ENCODE measurements around the gene METAP1. TPM values are rescaled to one million over a fixed set of nuclear protein-coding genes. Genes with fewer than 3 reads are reported as not detected.
A peak's percentile ranks its signal among the peaks of the same experiment; 100 is the strongest.
"Not testable (repeated sequence)": the region's sequence is repeated elsewhere in the genome, so short reads cannot be mapped to it uniquely, and the experiment has no call there.

Gene METAP1
- total and polyA plus RNA-seq, 8 donors: 11.4 to 20.8 (median 16.5) TPM

GRCh38 chr4:99013402-99013843, 17.9 kb downstream of the METAP1 start:
- H3K27me3 ChIP-seq: no peaks in the 10 kb centered on the region
- DNase-seq: no peak
- no peaks in the 10 kb centered on the region for H3K36me3 ChIP-seq
- TF ChIP-seq CTCF (IDR thresholded peaks at IDR 0.05): no peak
- no peak for FAIRE-seq
- H3K9me3 ChIP-seq: no peaks in the 10 kb centered on the region
- WGBS, 2 donors: 60 to 72% methylated on average over 4 of the region's 4 CpGs
- ATAC-seq: peak in 2 of 4 donors; percentile 49 to 52
- H3K27ac ChIP-seq: no peak overlapping the region
- no peak overlapping the region for H3K4me3 ChIP-seq
- no peaks in the 10 kb centered on the region for H3K4me1 ChIP-seq
- intact Hi-C loops (cut with DNase I): no loop called here

- intact Hi-C loops (cut with DNase I): no loop called here
- no peak for DNase-seq
- H3K36me3 ChIP-seq: no peaks in the 10 kb centered on the region
- H3K4me1 ChIP-seq: no peaks in the 10 kb centered on the region
- ATAC-seq: no peak
- FAIRE-seq: no peak
- no peak overlapping the region for H3K4me3 ChIP-seq
- no peak for TF ChIP-seq CTCF (IDR thresholded peaks at IDR 0.05)
- H3K9me3 ChIP-seq: no peaks in the 10 kb centered on the region
- no peaks in the 10 kb centered on the region for H3K27me3 ChIP-seq
- no peak overlapping the region for H3K27ac ChIP-seq
- 80 to 82% methylated on average over 6 of the region's 6 CpGs for WGBS, 2 donors
Observed at GRCh38 chr4:99013884-99014523, 18.5 kb downstream of the METAP1 start.

GRCh38 chr4:99021386-99021785, 25.9 kb downstream of the METAP1 start:
- intact Hi-C loops (cut with DNase I): no loop called here
- Histone ChIP-seq H3K36me3 (no peaks in the 10 kb centered on the region), H3K4me3 (no peak overlapping the region), H3K27me3 (no peaks in the 10 kb centered on the region), H3K27ac (no peak overlapping the region), H3K9me3 (no peaks in the 10 kb centered on the region), H3K4me1 (peaks cover 5 to 13% (median 8%) of the 10 kb centered on the region in 3 donors)
- no peak for DNase-seq
- TF ChIP-seq CTCF (IDR thresholded peaks at IDR 0.05): no peak
- 96 to 97% methylated on average over 5 of the region's 5 CpGs for WGBS, 2 donors
- ATAC-seq: no peak
- FAIRE-seq: no peak

GRCh38 chr4:99022566-99022965, 27.0 kb downstream of the METAP1 start:
- FAIRE-seq: no peak
- Histone ChIP-seq H3K27me3 (no peaks in the 10 kb centered on the region), H3K4me3 (no peak overlapping the region), H3K4me1 (peaks cover 5 to 13% (median 8%) of the 10 kb centered on the region in 3 donors), H3K27ac (no peak overlapping the region), H3K36me3 (no peaks in the 10 kb centered on the region), H3K9me3 (no peaks in the 10 kb centered on the region)
- no peak for ATAC-seq
- peak in 1 of 6 donors; percentile 20 for DNase-seq
- WGBS, 2 donors: 95 to 98% methylated on average over 9 of the region's 9 CpGs
- no peak for TF ChIP-seq CTCF (IDR thresholded peaks at IDR 0.05)
- intact Hi-C loops (cut with DNase I): no loop called here

GRCh38 chr4:99023800-99024251, 28.3 kb downstream of the METAP1 start:
- H3K4me1 ChIP-seq: peaks cover 12 to 17% (median 17%) of the 10 kb centered on the region in 3 donors
- intact Hi-C loops (cut with DNase I); H3K27me3 ChIP-seq; H3K9me3 ChIP-seq; DNase-seq; H3K4me3 ChIP-seq; H3K36me3 ChIP-seq; FAIRE-seq: not testable (repeated sequence)
- peak overlapping the region in 1 of 4 donors; percentile 30 for H3K27ac ChIP-seq
- peak in 2 of 4 donors; percentile 39 to 57 for ATAC-seq
- 45 to 48% methylated on average over 10 of the region's 10 CpGs for WGBS, 2 donors
